GM23338 (cell line): ENCODE measurements around the gene RAX.

Experiments
- CREB1 ChIP-seq: fragments of 250-450 bp; sonication (Bioruptor Pico); IDR thresholded peaks from 2 replicates; pipeline ENCODE4 v1.5.0; 2020; ENCODE audit warnings: low read depth, mild to moderate bottlenecking, moderate library complexity
- EZH2 ChIP-seq: fragments of 200-600 bp; sonication (generic); IDR thresholded peaks from one replicate; pipeline ENCODE4 v1.8.0; 2017; ENCODE audit warnings: antibody characterized with exemption, mild to moderate bottlenecking, low read depth; ENCODE audit not compliant: unreplicated experiment
- EZH2phosphoT487 ChIP-seq: fragments of 200-600 bp; sonication (generic); IDR thresholded peaks from one replicate; pipeline ENCODE4 v1.8.1; 2018; ENCODE audit warnings: antibody characterized with exemption; ENCODE audit not compliant: unreplicated experiment
- JUNB ChIP-seq: IDR thresholded peaks from one replicate; pipeline ENCODE4 v1.6.1; 2016; ENCODE audit warnings: antibody characterized with exemption; ENCODE audit not compliant: unreplicated experiment
- NANOG ChIP-seq: IDR thresholded peaks from 2 replicates; pipeline ENCODE4 v1.6.1; 2016; ENCODE audit warnings: antibody characterized with exemption, borderline replicate concordance
- POLR2AphosphoS5 ChIP-seq: IDR thresholded peaks from 2 replicates; pipeline ENCODE4 v1.6.1; 2016; ENCODE audit warnings: antibody characterized with exemption, low read depth
- STAT1 ChIP-seq: IDR thresholded peaks from one replicate; pipeline ENCODE4 v1.6.1; 2016; ENCODE audit warnings: antibody characterized with exemption; ENCODE audit not compliant: unreplicated experiment
- ZNF331 ChIP-seq: fragments of 250-450 bp; sonication (Bioruptor Pico); IDR thresholded peaks from 2 replicates; pipeline ENCODE4 v1.5.0; 2020; ENCODE audit warnings: low read depth, mild to moderate bottlenecking, moderate library complexity
- TF ChIP-seq, protein P1 (sequence below), 2 experiments: fragments of 200-600 bp in 1 of 2; sonication (generic) in 1 of 2; conservative IDR thresholded peaks; 2 replicates each; pipeline versions ENCODE4 v1.5.1 to v1.6.1; 2016 to 2017; ENCODE audit warnings: antibody characterized with exemption in 2 of 2, low read depth in 2 of 2, mild to moderate bottlenecking in 2 of 2, moderate library complexity in 1 of 2
- TF ChIP-seq, protein P2 (sequence below): IDR thresholded peaks from one replicate; pipeline ENCODE4 v1.6.1; 2018; ENCODE audit warnings: antibody characterized with exemption; ENCODE audit not compliant: unreplicated experiment
- TF ChIP-seq, protein P3 (sequence below): IDR thresholded peaks from 2 replicates; pipeline ENCODE4 v1.6.1; 2016; ENCODE audit warnings: antibody characterized with exemption

DNA sequence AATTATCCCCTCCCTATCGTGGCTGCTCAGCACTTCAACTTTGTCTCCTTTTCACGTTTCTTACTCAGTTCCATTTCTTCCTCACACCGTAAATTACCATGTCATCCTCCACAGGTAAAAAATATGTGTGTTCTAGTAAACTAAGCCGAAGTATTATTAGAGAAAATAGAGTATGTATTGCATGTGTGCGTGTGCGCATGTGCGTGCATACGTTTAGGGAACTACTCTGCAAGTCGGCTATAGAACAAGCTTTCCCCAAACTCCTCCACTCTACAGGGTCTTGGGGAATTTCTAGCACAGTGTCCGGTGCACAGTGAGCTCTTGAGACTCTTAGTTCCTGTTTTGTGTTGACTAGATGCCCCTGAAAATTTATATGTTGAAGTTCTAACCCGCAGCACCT lies 9.1 kb upstream of the RAX start:
- TF ChIP-seq, protein P1, sequence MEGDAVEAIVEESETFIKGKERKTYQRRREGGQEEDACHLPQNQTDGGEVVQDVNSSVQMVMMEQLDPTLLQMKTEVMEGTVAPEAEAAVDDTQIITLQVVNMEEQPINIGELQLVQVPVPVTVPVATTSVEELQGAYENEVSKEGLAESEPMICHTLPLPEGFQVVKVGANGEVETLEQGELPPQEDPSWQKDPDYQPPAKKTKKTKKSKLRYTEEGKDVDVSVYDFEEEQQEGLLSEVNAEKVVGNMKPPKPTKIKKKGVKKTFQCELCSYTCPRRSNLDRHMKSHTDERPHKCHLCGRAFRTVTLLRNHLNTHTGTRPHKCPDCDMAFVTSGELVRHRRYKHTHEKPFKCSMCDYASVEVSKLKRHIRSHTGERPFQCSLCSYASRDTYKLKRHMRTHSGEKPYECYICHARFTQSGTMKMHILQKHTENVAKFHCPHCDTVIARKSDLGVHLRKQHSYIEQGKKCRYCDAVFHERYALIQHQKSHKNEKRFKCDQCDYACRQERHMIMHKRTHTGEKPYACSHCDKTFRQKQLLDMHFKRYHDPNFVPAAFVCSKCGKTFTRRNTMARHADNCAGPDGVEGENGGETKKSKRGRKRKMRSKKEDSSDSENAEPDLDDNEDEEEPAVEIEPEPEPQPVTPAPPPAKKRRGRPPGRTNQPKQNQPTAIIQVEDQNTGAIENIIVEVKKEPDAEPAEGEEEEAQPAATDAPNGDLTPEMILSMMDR (conservative IDR thresholded peaks at IDR 0.05; ENCODE audit: low read depth in 2 of 2), result no peak
- TF ChIP-seq EZH2phosphoT487 (no peak), EZH2 (no peak), POLR2AphosphoS5 (no peak), STAT1 (no peak), JUNB (no peak), CREB1 (no peak), NANOG (no peak), ZNF331 (no peak)
- TF ChIP-seq, protein P2, sequence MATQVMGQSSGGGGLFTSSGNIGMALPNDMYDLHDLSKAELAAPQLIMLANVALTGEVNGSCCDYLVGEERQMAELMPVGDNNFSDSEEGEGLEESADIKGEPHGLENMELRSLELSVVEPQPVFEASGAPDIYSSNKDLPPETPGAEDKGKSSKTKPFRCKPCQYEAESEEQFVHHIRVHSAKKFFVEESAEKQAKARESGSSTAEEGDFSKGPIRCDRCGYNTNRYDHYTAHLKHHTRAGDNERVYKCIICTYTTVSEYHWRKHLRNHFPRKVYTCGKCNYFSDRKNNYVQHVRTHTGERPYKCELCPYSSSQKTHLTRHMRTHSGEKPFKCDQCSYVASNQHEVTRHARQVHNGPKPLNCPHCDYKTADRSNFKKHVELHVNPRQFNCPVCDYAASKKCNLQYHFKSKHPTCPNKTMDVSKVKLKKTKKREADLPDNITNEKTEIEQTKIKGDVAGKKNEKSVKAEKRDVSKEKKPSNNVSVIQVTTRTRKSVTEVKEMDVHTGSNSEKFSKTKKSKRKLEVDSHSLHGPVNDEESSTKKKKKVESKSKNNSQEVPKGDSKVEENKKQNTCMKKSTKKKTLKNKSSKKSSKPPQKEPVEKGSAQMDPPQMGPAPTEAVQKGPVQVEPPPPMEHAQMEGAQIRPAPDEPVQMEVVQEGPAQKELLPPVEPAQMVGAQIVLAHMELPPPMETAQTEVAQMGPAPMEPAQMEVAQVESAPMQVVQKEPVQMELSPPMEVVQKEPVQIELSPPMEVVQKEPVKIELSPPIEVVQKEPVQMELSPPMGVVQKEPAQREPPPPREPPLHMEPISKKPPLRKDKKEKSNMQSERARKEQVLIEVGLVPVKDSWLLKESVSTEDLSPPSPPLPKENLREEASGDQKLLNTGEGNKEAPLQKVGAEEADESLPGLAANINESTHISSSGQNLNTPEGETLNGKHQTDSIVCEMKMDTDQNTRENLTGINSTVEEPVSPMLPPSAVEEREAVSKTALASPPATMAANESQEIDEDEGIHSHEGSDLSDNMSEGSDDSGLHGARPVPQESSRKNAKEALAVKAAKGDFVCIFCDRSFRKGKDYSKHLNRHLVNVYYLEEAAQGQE, result no peak
- TF ChIP-seq, protein P3, sequence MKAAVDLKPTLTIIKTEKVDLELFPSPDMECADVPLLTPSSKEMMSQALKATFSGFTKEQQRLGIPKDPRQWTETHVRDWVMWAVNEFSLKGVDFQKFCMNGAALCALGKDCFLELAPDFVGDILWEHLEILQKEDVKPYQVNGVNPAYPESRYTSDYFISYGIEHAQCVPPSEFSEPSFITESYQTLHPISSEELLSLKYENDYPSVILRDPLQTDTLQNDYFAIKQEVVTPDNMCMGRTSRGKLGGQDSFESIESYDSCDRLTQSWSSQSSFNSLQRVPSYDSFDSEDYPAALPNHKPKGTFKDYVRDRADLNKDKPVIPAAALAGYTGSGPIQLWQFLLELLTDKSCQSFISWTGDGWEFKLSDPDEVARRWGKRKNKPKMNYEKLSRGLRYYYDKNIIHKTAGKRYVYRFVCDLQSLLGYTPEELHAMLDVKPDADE, result no peak
